Measurements from ENCODE around the gene CLDN14.

GRCh38 chr21:36431252-36431651 lies 48.7 kb downstream of the CLDN14 start:
- TF ChIP-seq, protein P1, sequence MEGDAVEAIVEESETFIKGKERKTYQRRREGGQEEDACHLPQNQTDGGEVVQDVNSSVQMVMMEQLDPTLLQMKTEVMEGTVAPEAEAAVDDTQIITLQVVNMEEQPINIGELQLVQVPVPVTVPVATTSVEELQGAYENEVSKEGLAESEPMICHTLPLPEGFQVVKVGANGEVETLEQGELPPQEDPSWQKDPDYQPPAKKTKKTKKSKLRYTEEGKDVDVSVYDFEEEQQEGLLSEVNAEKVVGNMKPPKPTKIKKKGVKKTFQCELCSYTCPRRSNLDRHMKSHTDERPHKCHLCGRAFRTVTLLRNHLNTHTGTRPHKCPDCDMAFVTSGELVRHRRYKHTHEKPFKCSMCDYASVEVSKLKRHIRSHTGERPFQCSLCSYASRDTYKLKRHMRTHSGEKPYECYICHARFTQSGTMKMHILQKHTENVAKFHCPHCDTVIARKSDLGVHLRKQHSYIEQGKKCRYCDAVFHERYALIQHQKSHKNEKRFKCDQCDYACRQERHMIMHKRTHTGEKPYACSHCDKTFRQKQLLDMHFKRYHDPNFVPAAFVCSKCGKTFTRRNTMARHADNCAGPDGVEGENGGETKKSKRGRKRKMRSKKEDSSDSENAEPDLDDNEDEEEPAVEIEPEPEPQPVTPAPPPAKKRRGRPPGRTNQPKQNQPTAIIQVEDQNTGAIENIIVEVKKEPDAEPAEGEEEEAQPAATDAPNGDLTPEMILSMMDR (IDR thresholded peaks at IDR 0.05): no peak
- TF ChIP-seq POLR2AphosphoS5 (IDR thresholded peaks at IDR 0.05) (no peak), POLR2A (IDR thresholded peaks at IDR 0.05) (no peak)

All from prostate gland (tissue), 2 donors.